Raji (cell line): ENCODE data around the gene NF1.

Experiments used
- POLR2A ChIP-seq: IDR thresholded peaks from 2 replicates; pipeline ENCODE4 v1.6.1; 2011; ENCODE audit warnings: low read depth, low read length, control low read depth; ENCODE audit not compliant: insufficient read depth

The NF1 gene

DNA sequence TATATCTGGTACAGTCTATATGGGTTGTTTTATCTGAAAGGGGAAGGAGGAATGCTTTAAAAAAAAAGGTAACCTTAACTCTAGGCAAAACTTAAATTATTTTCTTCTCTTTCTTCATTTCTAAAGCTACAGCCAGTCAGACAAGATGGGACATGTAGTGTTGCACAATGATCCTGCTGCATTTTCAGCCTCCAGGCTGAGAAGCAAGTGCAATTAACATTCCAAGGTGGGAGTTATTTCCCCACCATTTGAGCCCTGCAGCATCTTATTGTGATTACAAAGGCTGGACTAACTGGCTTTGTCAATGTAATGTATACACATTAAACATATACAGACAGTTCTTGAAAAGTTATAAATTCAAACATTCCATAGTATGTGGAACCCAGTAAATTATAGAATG, 22.6 kb upstream of the NF1 start:
- TF ChIP-seq POLR2A, result no peak

DNA sequence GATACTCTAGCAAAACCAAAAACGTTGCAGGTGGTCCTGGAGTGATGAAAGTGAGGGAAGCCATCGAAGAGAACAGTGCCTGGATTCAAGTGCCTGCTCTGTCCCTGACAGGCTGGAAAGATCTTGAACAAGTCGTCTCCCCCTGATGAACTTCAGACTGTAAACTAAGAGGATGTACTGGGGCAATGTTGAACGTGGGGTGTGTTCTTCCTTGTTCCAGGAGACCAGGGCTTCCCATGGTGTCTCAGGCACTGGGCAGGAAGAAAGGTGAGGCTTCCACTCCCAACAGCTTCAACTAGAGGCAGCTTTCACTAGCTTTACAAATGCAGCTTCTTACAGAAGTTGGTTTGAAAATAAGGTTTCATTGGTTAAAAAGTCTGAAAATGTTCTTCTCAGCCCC, 21.4 kb upstream of the NF1 start:
- no peak for TF ChIP-seq POLR2A

GRCh38 chr17:31074772-31075555, 19.8 kb upstream of the NF1 start:
- TF ChIP-seq POLR2A, result no peak

DNA sequence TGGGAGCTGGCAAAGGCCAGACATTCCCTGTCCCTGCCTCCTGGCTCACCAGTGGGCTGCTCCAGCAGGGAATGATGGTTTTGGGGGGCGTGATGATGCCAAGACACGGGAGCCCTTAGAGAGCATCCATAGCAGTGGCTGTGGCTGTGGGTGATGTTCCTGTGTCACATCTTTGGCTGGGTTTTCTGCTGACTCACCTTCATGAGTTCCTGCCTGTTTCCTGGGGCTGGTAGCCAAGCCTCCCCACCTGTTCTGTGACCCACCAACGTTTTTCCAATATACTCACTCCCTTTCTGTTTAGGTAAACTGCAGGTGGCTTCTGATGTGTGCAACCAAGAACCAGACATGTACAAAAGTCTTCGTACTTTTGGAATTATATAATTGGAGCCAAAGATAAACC, 16.5 kb upstream of the NF1 start:
- TF ChIP-seq POLR2A, result no peak

DNA sequence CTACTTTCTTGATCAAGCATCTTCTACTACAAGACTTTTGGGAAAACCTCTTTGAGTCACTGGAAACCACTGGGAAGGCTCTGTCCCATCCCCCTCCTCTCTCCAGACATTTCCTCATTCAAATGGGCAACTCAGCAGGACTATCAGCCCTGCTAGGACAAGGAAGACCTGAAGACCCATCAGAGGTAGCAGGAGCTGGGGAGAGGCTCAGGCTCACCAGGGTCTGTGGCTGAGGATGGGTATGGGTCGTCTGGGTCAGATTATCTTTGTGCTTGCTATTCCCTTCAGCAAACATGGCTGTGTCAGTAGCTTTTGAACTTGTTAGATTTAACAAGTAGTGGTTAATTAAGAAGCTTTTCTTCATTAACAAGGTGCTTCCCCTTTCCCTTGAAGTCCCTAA, 15.0 kb upstream of the NF1 start:
- TF ChIP-seq POLR2A, result no peak

DNA sequence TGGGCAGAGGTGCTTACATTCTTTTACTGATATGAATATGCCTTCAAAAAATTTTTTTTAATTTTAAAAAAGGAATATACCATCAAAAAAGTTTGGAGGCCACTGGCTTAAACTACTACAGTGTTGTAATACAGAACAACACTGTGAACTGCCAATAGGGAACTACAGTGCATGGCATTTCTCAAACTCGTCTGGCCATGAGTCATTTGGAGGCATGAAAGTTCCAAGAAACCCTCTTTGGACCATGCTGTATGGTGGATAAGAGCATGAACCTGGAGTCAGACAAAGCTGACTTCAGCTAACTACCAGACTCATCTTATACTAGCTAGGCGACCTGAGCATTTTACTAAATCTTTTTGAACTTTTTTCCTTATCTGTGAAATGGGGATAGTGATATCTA, 9.2 kb upstream of the NF1 start:
- TF ChIP-seq POLR2A, result no peak

- TF ChIP-seq POLR2A, result no peak
Observed at GRCh38 chr17:31089471-31089870, 5.3 kb upstream of the NF1 start.

GRCh38 chr17:31092475-31093064, 2.2 kb upstream of the NF1 start:
- no peak for TF ChIP-seq POLR2A

GRCh38 chr17:31093866-31094599, 744 bp upstream of the NF1 start:
- TF ChIP-seq POLR2A, result no peak

GRCh38 chr17:31095236-31096105, 694 bp downstream of the NF1 start:
- no peak for TF ChIP-seq POLR2A

GRCh38 chr17:31096106-31096436, 1.3 kb downstream of the NF1 start:
- no peak for TF ChIP-seq POLR2A

DNA sequence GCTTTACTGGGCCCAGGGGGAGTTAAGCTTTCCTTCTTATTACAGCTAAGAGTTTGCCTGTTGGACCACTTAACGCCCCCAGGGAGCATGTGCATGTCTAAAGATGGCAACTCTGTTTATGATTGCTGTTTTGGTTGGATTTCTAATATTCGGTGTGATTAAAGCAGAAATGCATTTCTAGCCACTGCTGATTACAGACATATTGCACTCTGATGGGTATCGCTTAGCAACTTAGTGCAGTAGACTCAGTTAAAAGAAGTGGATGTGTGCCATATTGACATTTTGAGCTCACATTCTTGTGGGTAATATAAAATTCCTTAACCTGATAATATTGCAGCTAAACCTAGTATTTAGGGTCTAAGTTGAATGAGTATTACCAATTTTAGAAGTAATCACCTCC, 4.2 kb downstream of the NF1 start:
- TF ChIP-seq POLR2A, result no peak

DNA sequence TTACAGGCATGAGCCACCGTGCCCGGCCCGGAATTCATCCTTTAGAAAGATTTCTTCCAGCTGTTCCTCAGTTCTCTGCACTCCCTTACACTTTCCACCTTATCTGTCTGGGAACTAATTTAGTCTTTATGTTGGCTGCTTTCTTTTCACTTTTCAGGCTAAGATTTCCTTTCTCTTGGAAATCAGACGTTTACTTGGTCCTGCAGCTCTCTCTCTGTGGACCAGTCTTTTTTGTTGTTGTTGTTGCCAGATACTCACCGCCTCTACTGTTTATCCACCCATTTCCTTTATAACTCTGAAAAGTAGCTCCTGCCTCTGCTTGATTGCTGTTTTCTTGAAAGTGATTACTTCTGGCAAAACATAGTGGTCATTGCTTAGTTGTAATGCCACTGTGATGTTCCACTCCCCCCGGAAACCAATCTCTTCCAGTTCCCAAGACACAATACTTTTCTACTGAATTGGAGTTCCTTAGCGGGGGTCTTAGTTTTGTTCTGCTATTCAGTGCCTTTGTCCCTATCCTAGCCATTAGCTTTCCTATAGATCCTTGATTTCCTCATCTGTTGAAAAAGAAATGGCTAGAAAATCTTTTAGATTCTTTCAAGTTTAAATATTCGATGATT, 6.2 kb downstream of the NF1 start:
- no peak for TF ChIP-seq POLR2A

GRCh38 chr17:31101943-31102342, 7.2 kb downstream of the NF1 start:
- TF ChIP-seq POLR2A, result no peak

DNA sequence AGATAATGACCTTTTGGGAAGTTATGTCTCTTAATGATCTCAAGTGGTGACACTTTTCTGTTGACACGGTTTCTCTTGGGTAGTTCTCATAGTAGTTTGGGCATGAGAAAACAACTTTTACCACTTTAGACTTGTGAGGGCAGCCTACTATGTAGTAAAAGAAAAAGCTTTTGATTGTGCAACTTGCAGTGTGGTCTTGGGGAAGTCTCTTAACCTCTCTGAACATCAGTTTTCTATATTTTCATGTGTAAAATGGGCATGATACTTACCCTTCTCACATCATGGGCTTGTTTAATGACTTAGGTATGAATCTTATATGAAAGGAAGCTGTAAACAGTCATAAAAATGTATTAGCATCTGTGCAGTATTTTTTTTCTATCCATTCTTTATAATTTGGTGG, 11.2 kb downstream of the NF1 start:
- no peak for TF ChIP-seq POLR2A
